Panc1 (cell line): ENCODE data around the gene OR1N2.

Experiments
- POLR2AphosphoS5 ChIP-seq: IDR thresholded peaks from 2 replicates; pipeline ENCODE4 v1.6.1; 2012; ENCODE audit warnings: mild to moderate bottlenecking, low read depth, low read length, moderate library complexity
- TCF7L2 ChIP-seq: IDR thresholded peaks from 2 replicates; pipeline ENCODE4 v1.6.1; 2011; ENCODE audit warnings: mild to moderate bottlenecking, low read depth, low read length, inconsistent platforms
- TF ChIP-seq, protein P1 (sequence below): fragments of 450-650 bp; IDR thresholded peaks from 2 replicates; pipeline ENCODE4 v1.5.1; 2017; ENCODE audit warnings: mild to moderate bottlenecking
- TF ChIP-seq, protein P2 (sequence below), 2 experiments: IDR thresholded peaks; 2 replicates each; pipeline ENCODE4 v1.6.1; 2011 to 2012; ENCODE audit warnings: low read depth in 2 of 2, control low read depth in 1 of 2, low read length in 1 of 2, mild to moderate bottlenecking in 1 of 2, moderate library complexity in 1 of 2; ENCODE audit not compliant: insufficient read depth in 1 of 2

DNA sequence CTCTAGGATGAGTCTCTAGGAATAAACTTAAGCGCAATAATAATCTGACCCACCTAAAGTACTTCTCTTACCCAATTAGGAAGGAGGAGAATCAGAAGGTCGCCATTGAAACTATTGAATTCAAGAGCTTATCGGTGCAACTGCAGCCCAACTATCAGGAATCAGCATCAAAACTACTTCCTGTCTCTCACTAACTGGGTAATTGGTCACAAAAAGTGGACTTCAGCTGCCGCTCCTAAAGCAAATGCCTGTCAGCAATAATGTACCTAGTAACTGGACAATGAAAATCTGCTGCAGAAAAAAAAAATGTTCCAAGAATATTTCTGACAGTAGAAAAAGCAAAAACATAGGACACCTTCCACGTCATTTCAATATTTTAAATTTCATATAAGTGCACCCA is 27.0 kb downstream of the OR1N2 start:
- TF ChIP-seq, protein P1, sequence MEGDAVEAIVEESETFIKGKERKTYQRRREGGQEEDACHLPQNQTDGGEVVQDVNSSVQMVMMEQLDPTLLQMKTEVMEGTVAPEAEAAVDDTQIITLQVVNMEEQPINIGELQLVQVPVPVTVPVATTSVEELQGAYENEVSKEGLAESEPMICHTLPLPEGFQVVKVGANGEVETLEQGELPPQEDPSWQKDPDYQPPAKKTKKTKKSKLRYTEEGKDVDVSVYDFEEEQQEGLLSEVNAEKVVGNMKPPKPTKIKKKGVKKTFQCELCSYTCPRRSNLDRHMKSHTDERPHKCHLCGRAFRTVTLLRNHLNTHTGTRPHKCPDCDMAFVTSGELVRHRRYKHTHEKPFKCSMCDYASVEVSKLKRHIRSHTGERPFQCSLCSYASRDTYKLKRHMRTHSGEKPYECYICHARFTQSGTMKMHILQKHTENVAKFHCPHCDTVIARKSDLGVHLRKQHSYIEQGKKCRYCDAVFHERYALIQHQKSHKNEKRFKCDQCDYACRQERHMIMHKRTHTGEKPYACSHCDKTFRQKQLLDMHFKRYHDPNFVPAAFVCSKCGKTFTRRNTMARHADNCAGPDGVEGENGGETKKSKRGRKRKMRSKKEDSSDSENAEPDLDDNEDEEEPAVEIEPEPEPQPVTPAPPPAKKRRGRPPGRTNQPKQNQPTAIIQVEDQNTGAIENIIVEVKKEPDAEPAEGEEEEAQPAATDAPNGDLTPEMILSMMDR: no peak
- TF ChIP-seq, protein P2, sequence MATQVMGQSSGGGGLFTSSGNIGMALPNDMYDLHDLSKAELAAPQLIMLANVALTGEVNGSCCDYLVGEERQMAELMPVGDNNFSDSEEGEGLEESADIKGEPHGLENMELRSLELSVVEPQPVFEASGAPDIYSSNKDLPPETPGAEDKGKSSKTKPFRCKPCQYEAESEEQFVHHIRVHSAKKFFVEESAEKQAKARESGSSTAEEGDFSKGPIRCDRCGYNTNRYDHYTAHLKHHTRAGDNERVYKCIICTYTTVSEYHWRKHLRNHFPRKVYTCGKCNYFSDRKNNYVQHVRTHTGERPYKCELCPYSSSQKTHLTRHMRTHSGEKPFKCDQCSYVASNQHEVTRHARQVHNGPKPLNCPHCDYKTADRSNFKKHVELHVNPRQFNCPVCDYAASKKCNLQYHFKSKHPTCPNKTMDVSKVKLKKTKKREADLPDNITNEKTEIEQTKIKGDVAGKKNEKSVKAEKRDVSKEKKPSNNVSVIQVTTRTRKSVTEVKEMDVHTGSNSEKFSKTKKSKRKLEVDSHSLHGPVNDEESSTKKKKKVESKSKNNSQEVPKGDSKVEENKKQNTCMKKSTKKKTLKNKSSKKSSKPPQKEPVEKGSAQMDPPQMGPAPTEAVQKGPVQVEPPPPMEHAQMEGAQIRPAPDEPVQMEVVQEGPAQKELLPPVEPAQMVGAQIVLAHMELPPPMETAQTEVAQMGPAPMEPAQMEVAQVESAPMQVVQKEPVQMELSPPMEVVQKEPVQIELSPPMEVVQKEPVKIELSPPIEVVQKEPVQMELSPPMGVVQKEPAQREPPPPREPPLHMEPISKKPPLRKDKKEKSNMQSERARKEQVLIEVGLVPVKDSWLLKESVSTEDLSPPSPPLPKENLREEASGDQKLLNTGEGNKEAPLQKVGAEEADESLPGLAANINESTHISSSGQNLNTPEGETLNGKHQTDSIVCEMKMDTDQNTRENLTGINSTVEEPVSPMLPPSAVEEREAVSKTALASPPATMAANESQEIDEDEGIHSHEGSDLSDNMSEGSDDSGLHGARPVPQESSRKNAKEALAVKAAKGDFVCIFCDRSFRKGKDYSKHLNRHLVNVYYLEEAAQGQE (IDR thresholded peaks at IDR 0.05; ENCODE audit: insufficient read depth in 1 of 2, low read depth in 2 of 2, low read length in 1 of 2): no peak
- TF ChIP-seq POLR2AphosphoS5: no peak
- TF ChIP-seq TCF7L2: no peak
